ENCODE data around the gene DRICH1.

DNA sequence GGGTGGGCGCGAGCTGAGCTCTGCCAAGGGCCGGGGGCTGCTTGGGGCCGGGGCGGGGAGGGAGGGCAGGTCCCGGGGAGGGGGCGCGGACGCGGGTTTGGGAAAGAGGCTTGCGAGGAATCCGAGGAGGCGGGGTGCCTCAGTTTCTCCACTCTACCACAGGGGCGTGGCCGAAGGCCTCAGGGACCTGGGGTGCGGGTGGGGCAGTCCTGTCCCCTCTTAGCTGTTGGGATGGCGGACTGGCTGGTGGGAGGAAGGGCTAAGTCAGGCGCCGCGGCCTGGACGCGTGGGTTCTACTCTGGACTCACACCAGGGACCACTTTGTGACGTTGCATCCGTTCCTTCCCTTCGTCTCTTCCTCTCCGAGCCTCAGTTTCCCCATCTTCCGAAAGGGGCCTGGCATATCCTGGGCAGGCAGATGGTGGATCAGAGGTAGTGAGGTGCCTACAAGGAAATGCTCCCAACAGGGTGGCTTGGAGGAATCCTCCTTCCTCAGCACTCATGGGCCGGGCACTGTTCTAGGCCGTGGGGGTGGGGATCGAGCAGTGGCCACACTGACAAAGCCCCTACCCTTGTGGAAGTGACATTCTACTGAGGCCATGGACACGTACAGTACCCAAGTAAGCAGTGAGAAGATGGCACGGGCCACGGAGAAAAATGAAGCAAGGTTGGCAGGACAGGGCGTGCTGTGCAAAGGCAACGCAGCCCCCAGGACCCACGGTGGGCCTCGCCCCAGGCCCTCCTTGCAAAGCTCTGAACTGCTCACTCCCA, 65.2 kb downstream of the DRICH1 start:
- TF ChIP-seq, protein P1, sequence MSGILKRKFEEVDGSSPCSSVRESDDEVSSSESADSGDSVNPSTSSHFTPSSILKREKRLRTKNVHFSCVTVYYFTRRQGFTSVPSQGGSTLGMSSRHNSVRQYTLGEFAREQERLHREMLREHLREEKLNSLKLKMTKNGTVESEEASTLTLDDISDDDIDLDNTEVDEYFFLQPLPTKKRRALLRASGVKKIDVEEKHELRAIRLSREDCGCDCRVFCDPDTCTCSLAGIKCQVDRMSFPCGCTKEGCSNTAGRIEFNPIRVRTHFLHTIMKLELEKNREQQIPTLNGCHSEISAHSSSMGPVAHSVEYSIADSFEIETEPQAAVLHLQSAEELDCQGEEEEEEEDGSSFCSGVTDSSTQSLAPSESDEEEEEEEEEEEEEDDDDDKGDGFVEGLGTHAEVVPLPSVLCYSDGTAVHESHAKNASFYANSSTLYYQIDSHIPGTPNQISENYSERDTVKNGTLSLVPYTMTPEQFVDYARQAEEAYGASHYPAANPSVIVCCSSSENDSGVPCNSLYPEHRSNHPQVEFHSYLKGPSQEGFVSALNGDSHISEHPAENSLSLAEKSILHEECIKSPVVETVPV (CRISPR knock-in tag; IDR thresholded peaks at IDR 0.05), result no peak
- TF ChIP-seq SNAI2 (CRISPR knock-in tag; IDR thresholded peaks at IDR 0.05) (no peak), TOX (CRISPR knock-in tag; IDR thresholded peaks at IDR 0.05; ENCODE audit: borderline replicate concordance) (no peak), PPARA (CRISPR knock-in tag; IDR thresholded peaks at IDR 0.05; ENCODE audit: borderline replicate concordance) (no peak), BACH2 (CRISPR knock-in tag; IDR thresholded peaks at IDR 0.05; ENCODE audit: borderline replicate concordance) (no peak), RARB (CRISPR knock-in tag; IDR thresholded peaks at IDR 0.05) (no peak)
- TF ChIP-seq, protein P2, sequence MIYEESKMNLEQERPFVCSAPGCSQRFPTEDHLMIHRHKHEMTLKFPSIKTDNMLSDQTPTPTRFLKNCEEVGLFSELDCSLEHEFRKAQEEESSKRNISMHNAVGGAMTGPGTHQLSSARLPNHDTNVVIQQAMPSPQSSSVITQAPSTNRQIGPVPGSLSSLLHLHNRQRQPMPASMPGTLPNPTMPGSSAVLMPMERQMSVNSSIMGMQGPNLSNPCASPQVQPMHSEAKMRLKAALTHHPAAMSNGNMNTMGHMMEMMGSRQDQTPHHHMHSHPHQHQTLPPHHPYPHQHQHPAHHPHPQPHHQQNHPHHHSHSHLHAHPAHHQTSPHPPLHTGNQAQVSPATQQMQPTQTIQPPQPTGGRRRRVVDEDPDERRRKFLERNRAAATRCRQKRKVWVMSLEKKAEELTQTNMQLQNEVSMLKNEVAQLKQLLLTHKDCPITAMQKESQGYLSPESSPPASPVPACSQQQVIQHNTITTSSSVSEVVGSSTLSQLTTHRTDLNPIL (CRISPR knock-in tag; IDR thresholded peaks at IDR 0.05; ENCODE audit: low read depth), result no peak
- TF ChIP-seq, protein P3, sequence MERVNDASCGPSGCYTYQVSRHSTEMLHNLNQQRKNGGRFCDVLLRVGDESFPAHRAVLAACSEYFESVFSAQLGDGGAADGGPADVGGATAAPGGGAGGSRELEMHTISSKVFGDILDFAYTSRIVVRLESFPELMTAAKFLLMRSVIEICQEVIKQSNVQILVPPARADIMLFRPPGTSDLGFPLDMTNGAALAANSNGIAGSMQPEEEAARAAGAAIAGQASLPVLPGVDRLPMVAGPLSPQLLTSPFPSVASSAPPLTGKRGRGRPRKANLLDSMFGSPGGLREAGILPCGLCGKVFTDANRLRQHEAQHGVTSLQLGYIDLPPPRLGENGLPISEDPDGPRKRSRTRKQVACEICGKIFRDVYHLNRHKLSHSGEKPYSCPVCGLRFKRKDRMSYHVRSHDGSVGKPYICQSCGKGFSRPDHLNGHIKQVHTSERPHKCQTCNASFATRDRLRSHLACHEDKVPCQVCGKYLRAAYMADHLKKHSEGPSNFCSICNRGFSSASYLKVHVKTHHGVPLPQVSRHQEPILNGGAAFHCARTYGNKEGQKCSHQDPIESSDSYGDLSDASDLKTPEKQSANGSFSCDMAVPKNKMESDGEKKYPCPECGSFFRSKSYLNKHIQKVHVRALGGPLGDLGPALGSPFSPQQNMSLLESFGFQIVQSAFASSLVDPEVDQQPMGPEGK (CRISPR knock-in tag; IDR thresholded peaks at IDR 0.05; ENCODE audit: borderline replicate concordance), result no peak
- TF ChIP-seq, protein P4, sequence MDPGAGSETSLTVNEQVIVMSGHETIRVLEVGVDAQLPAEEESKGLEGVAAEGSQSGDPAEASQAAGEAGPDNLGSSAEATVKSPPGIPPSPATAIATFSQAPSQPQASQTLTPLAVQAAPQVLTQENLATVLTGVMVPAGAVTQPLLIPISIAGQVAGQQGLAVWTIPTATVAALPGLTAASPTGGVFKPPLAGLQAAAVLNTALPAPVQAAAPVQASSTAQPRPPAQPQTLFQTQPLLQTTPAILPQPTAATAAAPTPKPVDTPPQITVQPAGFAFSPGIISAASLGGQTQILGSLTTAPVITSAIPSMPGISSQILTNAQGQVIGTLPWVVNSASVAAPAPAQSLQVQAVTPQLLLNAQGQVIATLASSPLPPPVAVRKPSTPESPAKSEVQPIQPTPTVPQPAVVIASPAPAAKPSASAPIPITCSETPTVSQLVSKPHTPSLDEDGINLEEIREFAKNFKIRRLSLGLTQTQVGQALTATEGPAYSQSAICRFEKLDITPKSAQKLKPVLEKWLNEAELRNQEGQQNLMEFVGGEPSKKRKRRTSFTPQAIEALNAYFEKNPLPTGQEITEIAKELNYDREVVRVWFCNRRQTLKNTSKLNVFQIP (CRISPR knock-in tag; IDR thresholded peaks at IDR 0.05; ENCODE audit: borderline replicate concordance, low read depth), result no peak

Data from SK-N-SH treated with all-trans-retinoic acid at 6 μM for 48 hours (cell line).